ENCODE measurements around the gene SMPD2. TPM values are rescaled to one million over a fixed set of nuclear protein-coding genes. Genes with fewer than 3 reads are reported as not detected.

SMPD2 gene
- total RNA-seq, 2 donors from 2014 or later, result 21.9 to 27.5 TPM

DNA sequence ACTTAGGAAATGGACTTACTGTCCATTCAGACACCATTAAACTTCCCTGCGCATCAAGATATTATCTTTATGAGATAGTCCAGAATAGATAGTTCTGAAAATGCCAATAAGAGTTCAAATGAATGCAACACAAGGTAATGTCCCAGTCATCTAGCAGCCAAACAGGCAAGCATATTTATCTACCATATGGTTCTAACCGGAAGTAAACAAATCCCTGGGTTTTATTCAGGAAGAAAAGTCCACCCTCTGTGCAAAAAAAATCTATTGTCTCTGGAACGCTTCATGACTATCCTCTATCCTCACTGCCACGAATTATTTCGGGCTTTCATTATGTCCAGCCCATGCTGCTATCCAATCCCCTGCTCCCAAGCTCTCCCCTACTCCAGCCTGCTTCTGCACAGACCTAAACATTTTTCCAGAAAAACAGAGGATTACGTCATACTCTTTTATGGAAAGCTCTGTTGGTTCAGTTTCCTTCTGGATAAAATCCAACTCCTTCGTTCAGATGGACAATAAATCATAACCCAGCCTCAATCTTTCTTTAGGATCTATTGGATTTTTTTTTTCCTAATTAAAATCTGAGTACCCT lies 11.5 kb upstream of the SMPD2 start:
- no peak overlapping the region for H3K9ac ChIP-seq (ENCODE audit: low read depth in 2 of 2, low read length in 2 of 2)
- intact Hi-C loops (cut with DNase I), result no loop called here

DNA sequence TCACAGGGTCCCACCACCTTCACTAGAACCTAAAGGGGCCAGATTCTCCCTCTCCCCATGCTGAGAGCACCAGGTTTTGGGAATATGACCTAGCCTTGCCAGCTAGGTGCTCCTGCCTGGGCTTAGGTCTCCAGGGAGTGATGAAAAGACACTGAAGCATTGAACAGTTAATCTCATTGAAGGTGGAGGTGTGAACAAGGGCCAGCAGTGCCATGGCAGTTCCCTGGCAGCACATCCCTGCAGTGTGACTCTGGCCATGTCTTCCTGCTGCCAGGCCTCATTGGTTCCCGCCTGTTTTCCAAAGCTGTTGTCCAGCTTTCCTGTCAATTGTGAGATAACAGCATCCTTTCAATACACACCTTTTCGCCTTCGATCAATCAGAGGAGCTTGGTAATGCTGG lies 11.0 kb upstream of the SMPD2 start:
- TF ChIP-seq, protein P1, sequence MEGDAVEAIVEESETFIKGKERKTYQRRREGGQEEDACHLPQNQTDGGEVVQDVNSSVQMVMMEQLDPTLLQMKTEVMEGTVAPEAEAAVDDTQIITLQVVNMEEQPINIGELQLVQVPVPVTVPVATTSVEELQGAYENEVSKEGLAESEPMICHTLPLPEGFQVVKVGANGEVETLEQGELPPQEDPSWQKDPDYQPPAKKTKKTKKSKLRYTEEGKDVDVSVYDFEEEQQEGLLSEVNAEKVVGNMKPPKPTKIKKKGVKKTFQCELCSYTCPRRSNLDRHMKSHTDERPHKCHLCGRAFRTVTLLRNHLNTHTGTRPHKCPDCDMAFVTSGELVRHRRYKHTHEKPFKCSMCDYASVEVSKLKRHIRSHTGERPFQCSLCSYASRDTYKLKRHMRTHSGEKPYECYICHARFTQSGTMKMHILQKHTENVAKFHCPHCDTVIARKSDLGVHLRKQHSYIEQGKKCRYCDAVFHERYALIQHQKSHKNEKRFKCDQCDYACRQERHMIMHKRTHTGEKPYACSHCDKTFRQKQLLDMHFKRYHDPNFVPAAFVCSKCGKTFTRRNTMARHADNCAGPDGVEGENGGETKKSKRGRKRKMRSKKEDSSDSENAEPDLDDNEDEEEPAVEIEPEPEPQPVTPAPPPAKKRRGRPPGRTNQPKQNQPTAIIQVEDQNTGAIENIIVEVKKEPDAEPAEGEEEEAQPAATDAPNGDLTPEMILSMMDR (IDR thresholded peaks at IDR 0.05), result no peak
- DNase-seq, result no peak
- intact Hi-C loops (cut with DNase I), result no loop called here
- H3K9ac ChIP-seq (ENCODE audit: low read depth in 2 of 2, low read length in 2 of 2), result no peak overlapping the region
- H3K27ac ChIP-seq, result no peak overlapping the region
- H3K36me3 ChIP-seq, result no peaks in the 10 kb centered on the region
- no peaks in the 10 kb centered on the region for H3K27me3 ChIP-seq
- no peaks in the 10 kb centered on the region for H3K9me3 ChIP-seq
- no peak overlapping the region for H3K4me3 ChIP-seq
- H3K4me1 ChIP-seq, result no peaks in the 10 kb centered on the region

More for the DNA sequence above, 11.5 kb upstream of the SMPD2 start:
- Histone ChIP-seq H3K4me1 (no peaks in the 10 kb centered on the region), H3K4me3 (no peak overlapping the region), H3K9me3 (no peaks in the 10 kb centered on the region), H3K27me3 (no peaks in the 10 kb centered on the region), H3K36me3 (no peaks in the 10 kb centered on the region), H3K27ac (no peak overlapping the region)
- TF ChIP-seq, protein P1 (IDR thresholded peaks at IDR 0.05), result no peak
- DNase-seq, result no peak

GRCh38 chr6:109434456-109434855 lies 6.1 kb upstream of the SMPD2 start:
- no peaks in the 10 kb centered on the region for H3K9me3 ChIP-seq
- H3K9ac ChIP-seq (ENCODE audit: low read depth in 2 of 2, low read length in 2 of 2), result no peak overlapping the region
- intact Hi-C loops (cut with DNase I), result no loop called here
- no peaks in the 10 kb centered on the region for H3K36me3 ChIP-seq
- TF ChIP-seq, protein P1 (IDR thresholded peaks at IDR 0.05), result no peak
- H3K4me3 ChIP-seq, result no peak overlapping the region
- DNase-seq, result no peak
- no peak overlapping the region for H3K27ac ChIP-seq
- no peaks in the 10 kb centered on the region for H3K27me3 ChIP-seq
- no peaks in the 10 kb centered on the region for H3K4me1 ChIP-seq

DNA sequence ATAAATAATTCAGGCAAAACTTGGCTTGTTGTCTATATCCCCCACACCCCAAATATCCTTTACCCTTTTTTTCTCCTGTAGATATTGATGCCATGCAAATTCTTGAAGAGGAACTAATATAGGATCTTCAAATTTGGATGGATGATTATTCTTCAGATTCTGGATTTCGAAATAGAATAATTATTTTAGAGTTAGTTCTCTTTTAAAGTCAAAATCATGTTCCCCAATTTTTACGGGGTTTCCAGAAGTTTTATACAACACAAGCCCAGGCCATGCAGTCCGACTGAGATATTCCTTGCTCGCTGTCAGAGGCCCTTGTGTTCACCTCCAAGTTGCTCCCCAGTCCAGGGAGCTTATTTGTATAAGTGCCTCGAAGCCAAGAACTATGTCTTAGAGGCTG lies 4.5 kb upstream of the SMPD2 start:
- H3K9ac ChIP-seq (ENCODE audit: low read depth in 2 of 2, low read length in 2 of 2), result no peak overlapping the region
- no peaks in the 10 kb centered on the region for H3K27me3 ChIP-seq
- H3K36me3 ChIP-seq, result no peaks in the 10 kb centered on the region
- no peaks in the 10 kb centered on the region for H3K4me1 ChIP-seq
- no peak overlapping the region for H3K4me3 ChIP-seq
- no peaks in the 10 kb centered on the region for H3K9me3 ChIP-seq
- DNase-seq, result no peak
- TF ChIP-seq, protein P1 (IDR thresholded peaks at IDR 0.05), result no peak
- no peak overlapping the region for H3K27ac ChIP-seq
- intact Hi-C loops (cut with DNase I), result no loop called here

GRCh38 chr6:109441069-109441816 lies 719 bp downstream of the SMPD2 start:
- Histone ChIP-seq H3K27me3 (no peaks in the 10 kb centered on the region), H3K4me3 (peak overlapping the region; percentile 90), H3K9ac (ENCODE audit: low read depth in 2 of 2, low read length in 2 of 2) (peak overlapping the region; percentile 89 to 95), H3K27ac (peak overlapping the region; percentile 69), H3K36me3 (peaks cover 4% of the 10 kb centered on the region), H3K4me1 (peaks cover 7% of the 10 kb centered on the region), H3K9me3 (no peaks in the 10 kb centered on the region)
- intact Hi-C loops (cut with DNase I), result no loop called here
- DNase-seq, result peak; percentile 67
- TF ChIP-seq, protein P1 (IDR thresholded peaks at IDR 0.05), result no peak
